ENCODE data around the gene TXNDC11. TPM values are rescaled to one million over a fixed set of nuclear protein-coding genes. Genes with fewer than 3 reads are reported as not detected.
A peak's percentile ranks its signal among the peaks of the same experiment; 100 is the strongest.

TXNDC11 gene
- total and polyA plus RNA-seq, 3 experiments from 2014 or later: 32.8 to 57.8 (median 38.8) TPM

DNA sequence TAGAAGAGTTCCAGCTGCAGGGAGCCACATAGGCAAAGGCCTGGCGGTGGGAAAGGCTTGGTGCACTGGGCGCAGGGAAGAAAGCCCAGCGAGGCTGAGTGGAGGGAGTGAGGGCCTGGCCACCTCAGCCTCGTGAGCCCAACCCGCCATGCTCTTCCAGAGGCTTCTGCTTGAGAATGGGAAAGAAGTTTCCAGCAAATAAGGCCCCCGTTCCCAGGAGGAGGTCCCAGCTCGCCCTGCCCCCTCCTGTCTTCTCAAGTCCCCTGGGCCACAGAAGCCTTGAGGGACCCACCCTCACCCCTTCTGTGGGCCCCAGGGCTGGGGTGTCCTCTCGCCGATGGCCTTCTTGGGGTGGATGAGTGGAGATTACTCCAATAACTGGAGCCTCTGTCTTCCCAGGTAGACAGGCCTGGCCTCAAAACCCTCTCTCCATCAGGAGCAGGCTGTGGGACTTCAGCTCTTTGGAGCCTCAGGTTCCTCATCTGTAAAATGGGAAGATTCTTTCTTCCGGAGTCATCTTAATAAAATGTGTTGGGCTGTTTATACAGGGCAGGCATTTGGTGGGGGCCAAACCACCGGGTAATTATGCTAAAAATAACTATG lies 75.3 kb downstream of the TXNDC11 start:
- H3K27ac ChIP-seq (ENCODE audit: low read depth, low read length): no peak overlapping the region
- H3K36me3 ChIP-seq (ENCODE audit: insufficient read depth, low read length): no peaks in the 10 kb centered on the region
- H3K9me3 ChIP-seq (ENCODE audit: low read length): no peaks in the 10 kb centered on the region
- no peaks in the 10 kb centered on the region for H3K27me3 Mint-ChIP-seq
- no peak overlapping the region for H3K4me3 ChIP-seq (ENCODE audit: low read length)
- CTCF ChIA-PET: interaction anchor here (1.0 to 2.0 kb wide), 2 partner anchors 9 to 47 kb away, joined by 3 to 5 read pairs; no protein-coding TSS in a partner anchor
- H3K9me3 Mint-ChIP-seq: peaks cover 0 to 2% (median 0%) of the 10 kb centered on the region in 5 donors
- peaks cover 70% of the 10 kb centered on the region for H3K4me1 ChIP-seq (ENCODE audit: insufficient read depth, low read length)
- POLR2A ChIA-PET: interaction anchor here (0.7 kb wide), 1 partner anchor 48 kb away, joined by 5 read pairs; no protein-coding TSS in a partner anchor
- peaks cover 0 to 2% (median 0%) of the 10 kb centered on the region in 3 donors for H3K36me3 Mint-ChIP-seq
- peak overlapping the region; percentile 73 to 84 (median 75) for H3K4me3 Mint-ChIP-seq
- no peaks in the 10 kb centered on the region for H3K27me3 ChIP-seq (ENCODE audit: insufficient read depth, low read length, poor library complexity, severe bottlenecking)
- no peak for DNase-seq
- H3K4me1 Mint-ChIP-seq: peaks cover 49 to 68% (median 63%) of the 10 kb centered on the region in 3 donors
- H3K27ac Mint-ChIP-seq: peak overlapping the region in 5 of 8 donors; percentile 33 to 86 (median 68)

DNA sequence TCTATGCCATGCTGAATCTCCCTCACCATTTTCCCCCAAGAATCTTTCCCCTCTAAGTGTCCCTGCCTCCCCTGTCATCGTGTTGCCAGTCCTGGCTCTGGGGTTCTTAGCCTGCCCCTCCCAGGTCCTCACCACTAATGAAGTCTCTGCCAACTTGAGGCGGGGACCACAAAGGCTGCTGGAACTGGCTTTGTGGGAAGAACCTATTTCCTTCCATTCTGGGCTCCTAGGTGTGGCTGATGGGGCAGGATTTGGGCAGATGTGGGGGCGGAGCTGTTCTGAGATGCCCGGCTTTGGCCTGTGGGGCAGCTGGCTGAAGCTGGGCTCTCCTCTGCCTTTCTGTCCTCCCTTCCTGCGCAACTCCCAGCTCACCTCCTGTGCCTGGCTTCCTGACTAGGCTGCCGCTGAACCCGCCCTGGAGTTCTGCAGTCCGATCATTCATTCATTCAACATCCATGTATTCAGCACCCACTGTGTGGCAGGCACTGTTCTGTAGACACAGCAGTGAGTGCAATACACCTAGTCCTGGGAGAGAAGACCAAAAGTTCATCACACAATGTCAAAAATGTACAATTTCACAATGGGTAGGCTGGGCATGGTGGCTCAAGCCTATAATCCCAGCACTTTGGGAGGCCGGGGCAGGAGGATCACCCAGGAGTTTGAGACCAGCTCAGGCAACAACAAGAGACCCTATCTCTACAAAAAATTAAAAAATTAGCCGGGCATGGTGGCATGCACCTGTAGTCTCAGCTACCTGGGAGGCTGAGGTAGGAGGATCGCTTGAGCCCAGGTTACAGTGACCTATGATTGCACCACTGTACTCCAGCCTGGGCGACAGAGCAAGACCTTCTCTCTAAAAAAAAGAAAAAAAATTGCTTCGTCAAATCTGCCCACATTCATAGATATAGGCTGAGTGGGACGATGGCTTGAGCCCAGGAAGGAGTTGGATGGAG lies 76.3 kb downstream of the TXNDC11 start:
- peaks cover 0 to 2% (median 0%) of the 10 kb centered on the region in 5 donors for H3K9me3 Mint-ChIP-seq
- no peak overlapping the region for H3K4me3 ChIP-seq (ENCODE audit: low read length)
- no peaks in the 10 kb centered on the region for H3K27me3 Mint-ChIP-seq
- no peaks in the 10 kb centered on the region for H3K36me3 ChIP-seq (ENCODE audit: insufficient read depth, low read length)
- POLR2A ChIA-PET: interaction anchor here (0.5 kb wide), 1 partner anchor 130 kb away, joined by 3 read pairs; no protein-coding TSS in a partner anchor
- no peak for DNase-seq
- peaks cover 42 to 58% (median 55%) of the 10 kb centered on the region in 3 donors for H3K4me1 Mint-ChIP-seq
- peaks cover 0 to 2% (median 0%) of the 10 kb centered on the region in 3 donors for H3K36me3 Mint-ChIP-seq
- no peaks in the 10 kb centered on the region for H3K27me3 ChIP-seq (ENCODE audit: insufficient read depth, low read length, poor library complexity, severe bottlenecking)
- no peaks in the 10 kb centered on the region for H3K9me3 ChIP-seq (ENCODE audit: low read length)
- no peak overlapping the region for H3K27ac ChIP-seq (ENCODE audit: low read depth, low read length)
- peak overlapping the region in 7 of 8 donors; percentile 47 to 86 (median 77) for H3K27ac Mint-ChIP-seq
- peaks cover 60% of the 10 kb centered on the region for H3K4me1 ChIP-seq (ENCODE audit: insufficient read depth, low read length)
- peak overlapping the region; percentile 42 to 83 (median 75) for H3K4me3 Mint-ChIP-seq
- CTCF ChIA-PET: interaction anchor here (1.1 to 2.7 kb wide), 3 partner anchors 47 to 135 kb away, joined by 4 to 15 read pairs (median 8); no protein-coding TSS in a partner anchor

DNA sequence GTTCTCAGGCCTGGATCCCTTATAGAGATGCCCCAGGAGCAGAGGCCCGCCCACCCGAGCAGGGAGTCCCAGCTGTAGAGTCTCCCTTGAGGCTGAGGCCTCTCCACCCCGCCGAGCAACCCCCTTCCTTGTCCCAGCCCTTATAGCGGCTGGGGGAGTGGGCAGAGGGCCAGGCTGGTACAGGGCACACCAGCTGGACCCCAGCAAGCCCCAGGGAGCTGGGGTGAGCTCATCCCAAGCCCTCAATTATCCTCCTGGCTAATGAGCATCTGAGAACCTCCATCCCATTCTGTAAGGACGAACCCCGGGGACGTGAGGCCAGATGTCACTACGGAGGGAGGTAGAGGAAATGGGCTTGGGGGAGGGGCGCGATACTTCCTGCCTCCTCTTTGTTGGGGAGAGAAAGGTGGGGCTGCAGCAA lies 77.6 kb downstream of the TXNDC11 start:
- Mint-ChIP-seq H3K9me3 (peaks cover 0 to 2% (median 0%) of the 10 kb centered on the region in 5 donors), H3K27me3 (no peaks in the 10 kb centered on the region), H3K27ac (peak overlapping the region in 7 of 8 donors; percentile 25 to 85 (median 79)), H3K36me3 (peaks cover 0 to 2% (median 0%) of the 10 kb centered on the region in 3 donors), H3K4me1 (peaks cover 29 to 45% (median 42%) of the 10 kb centered on the region in 3 donors), H3K4me3 (peak overlapping the region; percentile 51 to 80 (median 62))
- Histone ChIP-seq H3K27ac (ENCODE audit: low read depth, low read length) (no peak overlapping the region), H3K4me1 (ENCODE audit: insufficient read depth, low read length) (peaks cover 49% of the 10 kb centered on the region), H3K27me3 (ENCODE audit: insufficient read depth, low read length, poor library complexity, severe bottlenecking) (no peaks in the 10 kb centered on the region), H3K9me3 (ENCODE audit: low read length) (no peaks in the 10 kb centered on the region), H3K36me3 (ENCODE audit: insufficient read depth, low read length) (no peaks in the 10 kb centered on the region), H3K4me3 (ENCODE audit: low read length) (peak overlapping the region; percentile 11)
- CTCF ChIA-PET: interaction anchor here (1.0 to 2.7 kb wide), 4 partner anchors 50 to 269 kb away, joined by 3 to 15 read pairs (median 6); no protein-coding TSS in a partner anchor
- POLR2A ChIA-PET: no interaction called here
- DNase-seq: peak in 2 of 5 donors; percentile 60 to 66

DNA sequence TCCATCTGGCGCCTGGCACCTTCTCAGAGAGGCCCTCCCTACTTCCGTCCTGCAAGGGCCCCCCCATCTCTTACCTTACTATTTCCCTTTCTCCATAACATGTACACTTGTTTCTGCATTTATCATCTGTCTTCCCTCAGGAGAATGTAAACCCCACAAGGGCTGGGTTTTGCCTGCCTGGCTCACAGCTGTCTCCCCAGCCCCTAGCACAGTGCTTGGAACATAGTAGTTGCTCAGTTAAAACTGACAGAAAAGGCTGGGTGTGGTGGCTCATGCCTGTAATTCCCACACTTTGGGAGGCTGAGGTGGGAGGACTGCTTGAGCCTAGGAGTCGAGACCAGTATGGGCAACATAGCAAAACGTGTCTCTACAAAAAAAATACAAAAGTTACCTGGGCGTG lies 80.1 kb downstream of the TXNDC11 start:
- Mint-ChIP-seq H3K4me3 (no peak overlapping the region), H3K9me3 (peaks cover 0 to 2% (median 0%) of the 10 kb centered on the region in 5 donors), H3K27me3 (no peaks in the 10 kb centered on the region), H3K27ac (no peak overlapping the region), H3K4me1 (peaks cover 23 to 33% (median 32%) of the 10 kb centered on the region in 3 donors), H3K36me3 (no peaks in the 10 kb centered on the region)
- Histone ChIP-seq H3K27ac (ENCODE audit: low read depth, low read length) (no peak overlapping the region), H3K27me3 (ENCODE audit: insufficient read depth, low read length, poor library complexity, severe bottlenecking) (no peaks in the 10 kb centered on the region), H3K4me1 (ENCODE audit: insufficient read depth, low read length) (peaks cover 35% of the 10 kb centered on the region), H3K4me3 (ENCODE audit: low read length) (no peak overlapping the region), H3K36me3 (ENCODE audit: insufficient read depth, low read length) (no peaks in the 10 kb centered on the region), H3K9me3 (ENCODE audit: low read length) (no peaks in the 10 kb centered on the region)
- POLR2A ChIA-PET: no interaction called here
- DNase-seq: no peak
- CTCF ChIA-PET: interaction anchor here (1.2 kb wide), 1 partner anchor 131 kb away, joined by 3 read pairs; no protein-coding TSS in a partner anchor

DNA sequence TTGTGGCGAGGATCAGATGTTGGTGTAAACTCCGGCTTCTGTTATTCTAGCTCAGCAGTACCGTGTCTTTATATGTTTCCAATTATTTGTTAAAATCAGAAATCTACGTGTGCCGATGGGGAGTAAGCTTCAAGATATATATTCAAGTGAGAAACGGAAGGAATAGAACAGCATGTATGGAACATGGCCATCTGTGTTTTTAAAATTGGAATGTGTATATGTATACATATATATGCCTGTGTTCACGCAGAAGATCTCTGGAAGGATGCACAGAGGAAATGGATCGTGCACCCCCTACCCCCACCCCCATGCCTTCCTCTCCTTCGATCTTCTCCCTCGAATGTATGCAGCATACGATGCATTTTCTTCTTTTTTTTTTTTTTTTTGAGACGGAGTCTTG lies 82.1 kb downstream of the TXNDC11 start:
- no peak overlapping the region for H3K27ac Mint-ChIP-seq
- no peaks in the 10 kb centered on the region for H3K36me3 Mint-ChIP-seq
- Histone ChIP-seq H3K4me3 (ENCODE audit: low read length) (no peak overlapping the region), H3K36me3 (ENCODE audit: insufficient read depth, low read length) (no peaks in the 10 kb centered on the region), H3K27me3 (ENCODE audit: insufficient read depth, low read length, poor library complexity, severe bottlenecking) (no peaks in the 10 kb centered on the region), H3K9me3 (ENCODE audit: low read length) (no peaks in the 10 kb centered on the region), H3K27ac (ENCODE audit: low read depth, low read length) (no peak overlapping the region), H3K4me1 (ENCODE audit: insufficient read depth, low read length) (peaks cover 25% of the 10 kb centered on the region)
- H3K4me3 Mint-ChIP-seq: no peak overlapping the region
- ChIA-PET POLR2A (interaction anchor here (1.4 kb wide), 1 partner anchor 9 kb away, joined by 3 read pairs; no protein-coding TSS in a partner anchor), CTCF (interaction anchor here (2.4 to 2.6 kb wide), 2 partner anchors 18 to 129 kb away, joined by 9 to 11 read pairs; no protein-coding TSS in a partner anchor)
- H3K27me3 Mint-ChIP-seq: no peaks in the 10 kb centered on the region
- H3K9me3 Mint-ChIP-seq: no peaks in the 10 kb centered on the region
- peaks cover 14 to 18% (median 16%) of the 10 kb centered on the region in 3 donors for H3K4me1 Mint-ChIP-seq
- DNase-seq: no peak

DNA sequence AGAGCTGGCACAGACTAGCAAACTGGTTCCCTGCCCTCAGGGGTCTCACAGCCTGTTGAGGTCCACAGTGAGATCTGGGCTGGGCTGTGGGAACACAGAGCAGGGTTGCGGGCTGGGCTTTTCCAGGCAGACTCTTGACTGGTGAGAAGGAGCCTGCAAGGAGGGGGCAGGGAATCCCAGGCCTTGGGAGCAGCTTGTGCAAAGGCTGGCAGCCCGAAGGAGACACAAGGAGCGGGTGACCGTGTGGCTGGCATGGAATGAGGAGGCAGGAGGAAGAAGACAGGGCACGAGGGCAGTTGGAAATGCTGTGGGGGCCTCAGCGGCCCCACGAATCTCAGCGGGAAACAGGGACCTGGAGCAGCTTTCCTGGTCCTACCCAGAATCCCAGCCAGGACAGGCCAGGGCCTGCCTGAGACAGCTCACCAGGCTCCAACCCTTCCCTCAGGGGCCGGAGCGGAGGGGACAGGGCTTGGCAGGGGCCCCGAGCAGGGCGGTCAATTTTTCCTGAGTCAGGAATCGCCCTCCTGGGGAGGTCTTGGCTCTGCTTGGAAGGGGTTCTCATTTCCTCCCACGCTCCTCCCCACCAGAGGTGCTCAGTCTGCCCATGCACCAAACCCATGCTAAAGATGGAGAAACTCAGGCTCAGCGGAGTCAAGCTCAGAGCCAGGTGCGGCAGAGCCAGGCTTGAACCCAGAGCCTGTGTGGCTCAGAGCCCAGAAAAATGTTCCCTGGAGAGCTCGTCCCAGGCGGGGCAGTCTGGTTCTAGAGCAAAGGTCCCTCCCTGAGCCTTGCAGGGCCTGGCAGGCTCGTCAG lies 83.6 kb downstream of the TXNDC11 start:
- no peak for DNase-seq
- no peaks in the 10 kb centered on the region for H3K27me3 Mint-ChIP-seq
- H3K36me3 Mint-ChIP-seq: no peaks in the 10 kb centered on the region
- H3K27ac ChIP-seq (ENCODE audit: low read depth, low read length): no peak overlapping the region
- no peak overlapping the region for H3K27ac Mint-ChIP-seq
- ChIA-PET POLR2A (interaction anchor here (1.4 kb wide), 1 partner anchor 11 kb away, joined by 3 read pairs; no protein-coding TSS in a partner anchor), CTCF (interaction anchor here (1.5 to 2.6 kb wide), 4 partner anchors 8 to 127 kb away, joined by 4 to 11 read pairs (median 7); partner anchors contain the start of gene SNN)
- no peak overlapping the region for H3K4me3 ChIP-seq (ENCODE audit: low read length)
- H3K4me1 ChIP-seq (ENCODE audit: insufficient read depth, low read length): peaks cover 20% of the 10 kb centered on the region
- no peaks in the 10 kb centered on the region for H3K36me3 ChIP-seq (ENCODE audit: insufficient read depth, low read length)
- no peaks in the 10 kb centered on the region for H3K9me3 ChIP-seq (ENCODE audit: low read length)
- no peaks in the 10 kb centered on the region for H3K27me3 ChIP-seq (ENCODE audit: insufficient read depth, low read length, poor library complexity, severe bottlenecking)
- no peaks in the 10 kb centered on the region for H3K9me3 Mint-ChIP-seq
- no peak overlapping the region for H3K4me3 Mint-ChIP-seq
- peaks cover 6 to 11% (median 10%) of the 10 kb centered on the region in 3 donors for H3K4me1 Mint-ChIP-seq

DNA sequence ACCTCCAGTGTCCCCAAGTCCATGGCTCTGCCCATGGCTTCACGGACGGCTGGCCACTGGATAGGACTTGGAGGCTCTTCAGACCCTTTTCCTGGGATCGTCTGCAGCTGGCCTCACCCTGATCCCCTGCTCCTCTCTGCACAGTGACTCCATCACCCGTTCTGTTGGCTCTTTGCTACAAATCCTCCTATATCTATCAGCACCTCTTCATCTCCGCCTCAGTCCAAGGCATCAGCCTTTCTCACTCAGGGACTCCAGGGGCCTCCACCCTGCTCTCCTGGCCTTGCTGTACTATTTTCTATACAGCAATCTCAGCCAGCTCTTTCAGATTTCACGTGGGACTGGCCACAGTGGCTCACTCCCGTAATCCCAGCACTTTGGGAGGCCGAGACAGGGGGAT lies 85.1 kb downstream of the TXNDC11 start:
- peaks cover 9 to 14% (median 11%) of the 10 kb centered on the region in 3 donors for H3K4me1 Mint-ChIP-seq
- peak overlapping the region in 1 of 8 donors; percentile 0 for H3K27ac Mint-ChIP-seq
- no peak overlapping the region for H3K4me3 Mint-ChIP-seq
- peaks cover 12% of the 10 kb centered on the region for H3K4me1 ChIP-seq (ENCODE audit: insufficient read depth, low read length)
- H3K9me3 ChIP-seq (ENCODE audit: low read length): no peaks in the 10 kb centered on the region
- H3K9me3 Mint-ChIP-seq: no peaks in the 10 kb centered on the region
- no peak for DNase-seq
- H3K27me3 Mint-ChIP-seq: no peaks in the 10 kb centered on the region
- no peaks in the 10 kb centered on the region for H3K36me3 ChIP-seq (ENCODE audit: insufficient read depth, low read length)
- no peak overlapping the region for H3K4me3 ChIP-seq (ENCODE audit: low read length)
- CTCF ChIA-PET: interaction anchor here (0.8 kb wide), 1 partner anchor 16 kb away, joined by 3 read pairs; no protein-coding TSS in a partner anchor
- H3K27me3 ChIP-seq (ENCODE audit: insufficient read depth, low read length, poor library complexity, severe bottlenecking): no peaks in the 10 kb centered on the region
- no peak overlapping the region for H3K27ac ChIP-seq (ENCODE audit: low read depth, low read length)
- no peaks in the 10 kb centered on the region for H3K36me3 Mint-ChIP-seq
- POLR2A ChIA-PET: no interaction called here
